HepG2 (cell line): Measurements from ENCODE around the gene ZSWIM5. TPM values are rescaled to one million over a fixed set of nuclear protein-coding genes. Genes with fewer than 3 reads are reported as not detected.
A peak's percentile ranks its signal among the peaks of the same experiment; 100 is the strongest.

Experiments used
- ATF7 ChIP-seq, 2 experiments: fragments of 450-650 bp in 1 of 2; sonication (generic) in 1 of 2; formaldehyde crosslinking in 1 of 2; IDR thresholded peaks; 2 replicates each; pipeline versions ENCODE4 v1.4.0 to v1.6.1; 2016 to 2020; ENCODE audit warnings: antibody characterized with exemption in 1 of 2, mild to moderate bottlenecking in 1 of 2, missing genetic modification reagents in 1 of 2
- KLF16 ChIP-seq, 2 experiments: sonication (generic) in 1 of 2; formaldehyde crosslinking in 1 of 2; IDR thresholded peaks; 2 replicates each; pipeline versions ENCODE4 v1.6.1 to v1.8.0; 2016 to 2023; ENCODE audit warnings: missing genetic modification reagents in 2 of 2, missing compliant biosample characterization in 1 of 2
- KMT2A ChIP-seq: sonication (generic); formaldehyde crosslinking; IDR thresholded peaks from 2 replicates; pipeline ENCODE4 v1.4.0; 2020; ENCODE audit warnings: missing genetic modification reagents
- MED1 ChIP-seq: sonication (generic); formaldehyde crosslinking; IDR thresholded peaks from 2 replicates; pipeline ENCODE4 v1.4.0; 2020; ENCODE audit warnings: missing genetic modification reagents
- NAIF1 ChIP-seq: sonication (generic); formaldehyde crosslinking; IDR thresholded peaks from 2 replicates; pipeline ENCODE4 v1.5.0; 2020; ENCODE audit warnings: mild to moderate bottlenecking, missing genetic modification reagents, borderline replicate concordance
- SIN3B ChIP-seq: fragments of 150-350 bp; IDR thresholded peaks from 2 replicates; pipeline ENCODE4 v1.6.1; 2014; ENCODE audit warnings: low read length
- SOX5 ChIP-seq: IDR thresholded peaks from 2 replicates; pipeline ENCODE4 v1.6.1; 2016; ENCODE audit warnings: borderline replicate concordance
- XRCC5 ChIP-seq: fragments of 200-400 bp; formaldehyde crosslinking; optimal IDR thresholded peaks from 2 replicates; pipeline ENCODE3; 2017; ENCODE audit warnings: mild to moderate bottlenecking, low read length
- ZFX ChIP-seq: sonication (generic); formaldehyde crosslinking; IDR thresholded peaks from 2 replicates; pipeline ENCODE4 v1.4.0; 2020; ENCODE audit warnings: mild to moderate bottlenecking, low read depth, missing genetic modification reagents, moderate library complexity
- ZNF44 ChIP-seq: sonication (generic); formaldehyde crosslinking; IDR thresholded peaks from 2 replicates; pipeline ENCODE4 v1.5.1; 2020; ENCODE audit warnings: mild to moderate bottlenecking, missing genetic modification reagents
- ZNF761 ChIP-seq: sonication (generic); formaldehyde crosslinking; conservative IDR thresholded peaks from 2 replicates; pipeline ENCODE4 v1.4.0; 2020; ENCODE audit warnings: mild to moderate bottlenecking, missing genetic modification reagents
- ZNF781 ChIP-seq: sonication (generic); formaldehyde crosslinking; IDR thresholded peaks from 2 replicates; pipeline ENCODE4 v1.5.1; 2020; ENCODE audit warnings: borderline replicate concordance, mild to moderate bottlenecking, missing genetic modification reagents; ENCODE audit errors: not compliant biosample characterization
- polyA plus RNA-seq, 8 experiments: library from polyadenylated mRNA; depleted of rRNA in 3 of 8; stranded (reverse) in 7 of 8; unstranded in 1 of 8; fragments of >200 nt; fragmentation: Illumina TruSeq in 4 of 8; extraction: Trizol in 4 of 8; gene quantifications; 2 replicates each; pipeline versions ENCODE4 v1.2.1 to v1.2.3, GENCODE V29; 2011 to 2016; ENCODE audit warnings: low read depth in 4 of 8, missing spikeins in 1 of 8, mixed read lengths in 1 of 8; ENCODE audit not compliant: insufficient read depth in 1 of 8
- total RNA-seq, 5 experiments: library from RNA; depleted of rRNA; stranded (reverse); fragments of >200 nt; fragmentation: Illumina TruSeq; extraction: Trizol; gene quantifications; 2 replicates each; pipeline ENCODE4 v1.2.3, GENCODE V29; 2016; ENCODE audit warnings: low read depth in 1 of 5
- TF ChIP-seq, protein P1 (sequence below): sonication (generic); formaldehyde crosslinking; IDR thresholded peaks from 2 replicates; pipeline ENCODE4 v1.4.0; 2020; ENCODE audit warnings: missing genetic modification reagents
- TF ChIP-seq, protein P2 (sequence below): sonication (generic); formaldehyde crosslinking; IDR thresholded peaks from 2 replicates; pipeline ENCODE4 v1.4.0; 2020; ENCODE audit warnings: missing genetic modification reagents
- TF ChIP-seq, protein P3 (sequence below): sonication (generic); formaldehyde crosslinking; IDR thresholded peaks from 2 replicates; pipeline ENCODE4 v1.4.0; 2020; ENCODE audit warnings: missing genetic modification reagents
- TF ChIP-seq, protein P4 (sequence below): IDR thresholded peaks from 2 replicates; pipeline ENCODE4 v1.6.1; 2016; ENCODE audit warnings: missing genetic modification reagents, missing compliant biosample characterization
- TF ChIP-seq, protein P5 (sequence below): fragments of 450-650 bp; IDR thresholded peaks from 2 replicates; pipeline ENCODE4 v1.6.1; 2016

Gene ZSWIM5
- total and polyA plus RNA-seq, 2 of the 13 experiments (the other 11 are each of a cell fraction or from before 2014, with no cell fraction given): 11.0 to 20.6 TPM

DNA sequence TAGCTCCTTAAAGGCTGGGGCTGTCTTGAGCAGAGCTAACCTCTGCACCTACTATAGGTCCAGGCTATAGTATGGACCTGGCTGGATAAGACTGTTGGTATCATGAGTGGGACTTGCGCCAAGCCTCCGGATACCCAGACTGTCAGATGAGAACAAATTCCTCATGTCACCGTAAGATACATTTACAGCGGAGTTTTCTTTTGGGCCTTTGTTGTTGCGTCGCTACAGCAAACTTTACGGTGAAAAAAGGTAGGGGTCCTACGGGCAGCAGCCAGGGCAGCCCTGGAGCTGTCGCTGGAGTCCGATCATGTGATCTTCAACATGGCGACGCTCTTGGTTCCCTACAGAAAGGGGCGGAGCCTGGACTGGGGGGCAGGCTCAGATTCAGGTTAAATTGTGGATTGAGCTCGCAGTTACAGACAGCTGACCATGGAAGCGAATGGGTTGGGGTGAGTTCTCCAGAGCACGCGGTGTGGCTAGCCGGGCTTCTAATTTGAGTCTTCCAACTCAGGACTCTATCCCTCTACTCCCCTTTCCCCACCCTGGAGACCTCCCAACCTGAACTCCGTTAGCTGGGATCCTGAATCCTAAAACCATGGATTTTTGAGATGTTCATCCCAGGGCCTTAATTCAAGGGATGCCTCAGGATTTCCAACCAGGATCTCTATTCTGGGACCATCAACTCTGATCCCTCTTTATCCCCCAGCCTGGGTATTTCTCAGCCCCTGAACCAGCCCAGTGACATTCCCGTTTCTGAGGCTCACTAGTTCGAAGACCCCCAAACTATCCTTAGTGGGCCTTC lies 194.4 kb downstream of the ZSWIM5 start, which contains the start of gene UROD (continued):
- TF ChIP-seq SIN3B (peak; percentile 84), ATF7 (IDR thresholded peaks at IDR 0.05) (no peak), ATF7 (CRISPR knock-in tag; IDR thresholded peaks at IDR 0.05) (0 out of 2 replicates have a peak, but pooled peaks have one; percentile 17), NAIF1 (CRISPR knock-in tag) (0 out of 2 replicates have a peak, but pooled peaks have one; percentile 66), XRCC5 (peak; percentile 48), ZNF761 (CRISPR knock-in tag) (no peak), KLF16 (CRISPR knock-in tag; IDR thresholded peaks at IDR 0.05) (peak in 1 of 2 experiments; percentile 83; a peak in 1 of 4 replicates), SOX5 (CRISPR knock-in tag) (peak; percentile 61; the same call in 1 of the 2 replicates), ZFX (0 out of 2 replicates have a peak, but pooled peaks have one; percentile 14), KMT2A (CRISPR knock-in tag) (peak; percentile 66; the same call in 1 of the 2 replicates), MED1 (peak; percentile 63), ZNF781 (CRISPR knock-in tag) (peak; percentile 33), ZNF44 (CRISPR knock-in tag) (no peak)
- TF ChIP-seq, protein P1, sequence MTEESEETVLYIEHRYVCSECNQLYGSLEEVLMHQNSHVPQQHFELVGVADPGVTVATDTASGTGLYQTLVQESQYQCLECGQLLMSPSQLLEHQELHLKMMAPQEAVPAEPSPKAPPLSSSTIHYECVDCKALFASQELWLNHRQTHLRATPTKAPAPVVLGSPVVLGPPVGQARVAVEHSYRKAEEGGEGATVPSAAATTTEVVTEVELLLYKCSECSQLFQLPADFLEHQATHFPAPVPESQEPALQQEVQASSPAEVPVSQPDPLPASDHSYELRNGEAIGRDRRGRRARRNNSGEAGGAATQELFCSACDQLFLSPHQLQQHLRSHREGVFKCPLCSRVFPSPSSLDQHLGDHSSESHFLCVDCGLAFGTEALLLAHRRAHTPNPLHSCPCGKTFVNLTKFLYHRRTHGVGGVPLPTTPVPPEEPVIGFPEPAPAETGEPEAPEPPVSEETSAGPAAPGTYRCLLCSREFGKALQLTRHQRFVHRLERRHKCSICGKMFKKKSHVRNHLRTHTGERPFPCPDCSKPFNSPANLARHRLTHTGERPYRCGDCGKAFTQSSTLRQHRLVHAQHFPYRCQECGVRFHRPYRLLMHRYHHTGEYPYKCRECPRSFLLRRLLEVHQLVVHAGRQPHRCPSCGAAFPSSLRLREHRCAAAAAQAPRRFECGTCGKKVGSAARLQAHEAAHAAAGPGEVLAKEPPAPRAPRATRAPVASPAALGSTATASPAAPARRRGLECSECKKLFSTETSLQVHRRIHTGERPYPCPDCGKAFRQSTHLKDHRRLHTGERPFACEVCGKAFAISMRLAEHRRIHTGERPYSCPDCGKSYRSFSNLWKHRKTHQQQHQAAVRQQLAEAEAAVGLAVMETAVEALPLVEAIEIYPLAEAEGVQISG (CRISPR knock-in tag): peak; percentile 83
- TF ChIP-seq, protein P2, sequence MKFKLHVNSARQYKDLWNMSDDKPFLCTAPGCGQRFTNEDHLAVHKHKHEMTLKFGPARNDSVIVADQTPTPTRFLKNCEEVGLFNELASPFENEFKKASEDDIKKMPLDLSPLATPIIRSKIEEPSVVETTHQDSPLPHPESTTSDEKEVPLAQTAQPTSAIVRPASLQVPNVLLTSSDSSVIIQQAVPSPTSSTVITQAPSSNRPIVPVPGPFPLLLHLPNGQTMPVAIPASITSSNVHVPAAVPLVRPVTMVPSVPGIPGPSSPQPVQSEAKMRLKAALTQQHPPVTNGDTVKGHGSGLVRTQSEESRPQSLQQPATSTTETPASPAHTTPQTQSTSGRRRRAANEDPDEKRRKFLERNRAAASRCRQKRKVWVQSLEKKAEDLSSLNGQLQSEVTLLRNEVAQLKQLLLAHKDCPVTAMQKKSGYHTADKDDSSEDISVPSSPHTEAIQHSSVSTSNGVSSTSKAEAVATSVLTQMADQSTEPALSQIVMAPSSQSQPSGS (CRISPR knock-in tag): peak; percentile 75; the same call in 1 of the 2 replicates
- TF ChIP-seq, protein P3, sequence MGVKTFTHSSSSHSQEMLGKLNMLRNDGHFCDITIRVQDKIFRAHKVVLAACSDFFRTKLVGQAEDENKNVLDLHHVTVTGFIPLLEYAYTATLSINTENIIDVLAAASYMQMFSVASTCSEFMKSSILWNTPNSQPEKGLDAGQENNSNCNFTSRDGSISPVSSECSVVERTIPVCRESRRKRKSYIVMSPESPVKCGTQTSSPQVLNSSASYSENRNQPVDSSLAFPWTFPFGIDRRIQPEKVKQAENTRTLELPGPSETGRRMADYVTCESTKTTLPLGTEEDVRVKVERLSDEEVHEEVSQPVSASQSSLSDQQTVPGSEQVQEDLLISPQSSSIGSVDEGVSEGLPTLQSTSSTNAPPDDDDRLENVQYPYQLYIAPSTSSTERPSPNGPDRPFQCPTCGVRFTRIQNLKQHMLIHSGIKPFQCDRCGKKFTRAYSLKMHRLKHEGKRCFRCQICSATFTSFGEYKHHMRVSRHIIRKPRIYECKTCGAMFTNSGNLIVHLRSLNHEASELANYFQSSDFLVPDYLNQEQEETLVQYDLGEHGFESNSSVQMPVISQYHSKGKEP (CRISPR knock-in tag): no peak
- TF ChIP-seq, protein P4, sequence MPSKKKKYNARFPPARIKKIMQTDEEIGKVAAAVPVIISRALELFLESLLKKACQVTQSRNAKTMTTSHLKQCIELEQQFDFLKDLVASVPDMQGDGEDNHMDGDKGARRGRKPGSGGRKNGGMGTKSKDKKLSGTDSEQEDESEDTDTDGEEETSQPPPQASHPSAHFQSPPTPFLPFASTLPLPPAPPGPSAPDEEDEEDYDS (CRISPR knock-in tag): peak; percentile 96
- TF ChIP-seq, protein P5, sequence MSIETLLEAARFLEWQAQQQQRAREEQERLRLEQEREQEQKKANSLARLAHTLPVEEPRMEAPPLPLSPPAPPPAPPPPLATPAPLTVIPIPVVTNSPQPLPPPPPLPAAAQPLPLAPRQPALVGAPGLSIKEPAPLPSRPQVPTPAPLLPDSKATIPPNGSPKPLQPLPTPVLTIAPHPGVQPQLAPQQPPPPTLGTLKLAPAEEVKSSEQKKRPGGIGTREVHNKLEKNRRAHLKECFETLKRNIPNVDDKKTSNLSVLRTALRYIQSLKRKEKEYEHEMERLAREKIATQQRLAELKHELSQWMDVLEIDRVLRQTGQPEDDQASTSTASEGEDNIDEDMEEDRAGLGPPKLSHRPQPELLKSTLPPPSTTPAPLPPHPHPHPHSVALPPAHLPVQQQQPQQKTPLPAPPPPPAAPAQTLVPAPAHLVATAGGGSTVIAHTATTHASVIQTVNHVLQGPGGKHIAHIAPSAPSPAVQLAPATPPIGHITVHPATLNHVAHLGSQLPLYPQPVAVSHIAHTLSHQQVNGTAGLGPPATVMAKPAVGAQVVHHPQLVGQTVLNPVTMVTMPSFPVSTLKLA: peak; percentile 23; the same call in 1 of the 2 replicates
